Stimulated activated CD4-positive, alpha-beta T cell treated with anti-CD3 and anti-CD28 coated beads, Interleukin-12 subunit alpha, Interleukin-12 subunit beta, amount 100 ng/mL, for 48 hours (primary cell): ENCODE measurements around the gene ADAMTSL2.

Experiments
- DNase-seq, 3 donors: peaks; one replicate each; pipeline ENCODE4 v3.0.0-alpha.2; 2020; ENCODE audit warnings: low read depth in 2 of 3, low spot score in 1 of 3

Gene ADAMTSL2

GRCh38 chr9:133618726-133619125 lies 84.2 kb downstream of the ADAMTSL2 start:
- no peak for DNase-seq

- DNase-seq = peak; percentile 28 to 40 (median 36)
Observed at GRCh38 chr9:133619791-133620190, 85.3 kb downstream of the ADAMTSL2 start.

GRCh38 chr9:133621725-133622267 lies 87.3 kb downstream of the ADAMTSL2 start:
- DNase-seq = no peak

- no peak for DNase-seq
Observed at GRCh38 chr9:133622555-133622954, 88.1 kb downstream of the ADAMTSL2 start.
